Kasumi-1 (cell line): ENCODE measurements around the gene MIPOL1.
"Not testable (repeated sequence)": the region's sequence is repeated elsewhere in the genome, so short reads cannot be mapped to it uniquely, and the experiment has no call there.

Experiments
- DNase-seq, 2 experiments: peaks; one replicate each; lab custom pipeline; 2025; lab: John Stamatoyannopoulos, UW

Gene MIPOL1

GRCh38 chr14:37197421-37198272, at the start of gene MIPOL1:
TSS of gene MIPOL1 (plus strand) at chr14:37197937. CDS start at chr14:37247889, 49,952 bp downstream.
- no peak for DNase-seq

- peak; percentile 67 to 84 for DNase-seq
These were observed 47.3 kb upstream of the MIPOL1 start for GRCh38 chr14:37150414-37150813.

GRCh38 chr14:37153005-37153404, 44.7 kb upstream of the MIPOL1 start:
- no peak for DNase-seq

DNA sequence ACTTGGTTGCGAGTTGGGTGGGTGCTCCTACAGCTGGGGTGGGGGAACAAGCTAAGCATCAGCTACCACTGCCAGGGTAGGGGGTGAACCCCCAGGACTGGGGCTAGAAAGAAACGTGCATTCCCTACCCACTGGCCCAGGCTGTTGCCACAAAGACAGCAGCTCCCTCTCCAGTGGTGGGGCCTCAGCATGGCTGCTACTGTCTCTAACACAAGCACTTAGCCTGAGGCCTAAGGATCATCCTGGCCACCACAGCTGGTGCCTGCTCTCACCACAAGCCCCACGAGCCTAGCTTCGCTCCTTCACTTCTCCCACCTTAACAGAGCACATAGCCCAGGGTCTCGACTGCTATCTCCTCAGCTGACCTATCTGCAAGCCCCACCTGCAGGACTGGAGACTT, 44.3 kb upstream of the MIPOL1 start:
- DNase-seq = no peak

DNA sequence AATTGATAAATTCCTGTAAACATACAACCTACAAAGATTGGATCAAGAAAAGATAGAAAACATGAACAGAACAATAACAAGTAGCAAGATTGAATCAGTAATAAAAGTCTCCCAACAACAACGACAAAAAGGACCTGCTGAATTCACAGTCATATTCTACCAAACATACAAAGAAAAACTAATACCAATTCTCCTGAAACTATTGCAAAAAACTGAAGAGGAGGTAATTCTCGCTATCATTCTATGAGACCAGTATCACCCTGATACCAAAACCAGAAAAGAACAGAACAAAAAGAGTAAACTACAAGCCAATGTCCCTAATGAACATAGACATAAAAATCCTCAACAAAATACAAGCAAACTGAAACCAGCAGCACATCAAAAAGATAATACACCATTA, 39.8 kb upstream of the MIPOL1 start:
- no peak for DNase-seq

DNA sequence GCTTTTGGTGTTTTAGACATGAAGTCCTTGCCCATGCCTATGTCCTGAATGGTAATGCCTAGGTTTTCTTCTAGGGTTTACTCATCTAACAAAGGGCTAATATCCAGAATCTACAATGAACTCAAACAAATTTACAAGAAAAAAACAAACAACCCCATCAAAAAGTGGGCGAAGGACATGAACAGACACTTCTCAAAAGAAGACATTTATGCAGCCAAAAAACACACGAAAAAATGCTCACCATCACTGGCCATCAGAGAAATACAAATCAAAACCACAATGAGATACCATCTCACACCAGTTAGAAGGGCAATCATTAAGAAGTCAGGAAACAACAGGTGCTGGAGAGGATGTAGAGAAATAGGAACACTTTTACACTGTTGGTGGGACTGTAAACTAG, 35.4 kb upstream of the MIPOL1 start:
- not testable (repeated sequence) for DNase-seq

GRCh38 chr14:37165794-37166193, 31.9 kb upstream of the MIPOL1 start:
- no peak for DNase-seq

- DNase-seq = no peak
These were observed 30.3 kb upstream of the MIPOL1 start for GRCh38 chr14:37167151-37168047.

DNA sequence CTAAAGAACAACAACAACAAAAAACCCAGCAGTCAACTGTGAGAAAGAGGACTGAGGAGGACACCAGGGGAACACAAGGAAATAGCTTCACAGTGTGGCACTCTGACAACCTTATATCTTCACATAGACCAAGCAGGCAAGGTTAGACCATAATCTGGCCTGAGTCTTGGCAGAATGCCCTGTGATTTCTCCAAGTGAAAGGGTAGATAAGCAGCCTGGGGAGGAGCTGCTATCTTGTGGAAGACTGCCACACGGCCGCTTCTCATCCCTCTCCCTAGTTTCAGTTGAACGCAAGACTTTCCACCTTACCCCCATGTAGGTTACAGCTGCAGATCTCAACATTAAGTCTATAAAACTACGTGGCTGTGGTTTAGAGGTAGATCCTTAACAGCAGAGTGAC, 29.0 kb upstream of the MIPOL1 start:
- no peak for DNase-seq

GRCh38 chr14:37170237-37170636, 27.5 kb upstream of the MIPOL1 start:
- no peak for DNase-seq

- DNase-seq = no peak
These were observed 26.7 kb upstream of the MIPOL1 start for GRCh38 chr14:37170993-37171392.

DNA sequence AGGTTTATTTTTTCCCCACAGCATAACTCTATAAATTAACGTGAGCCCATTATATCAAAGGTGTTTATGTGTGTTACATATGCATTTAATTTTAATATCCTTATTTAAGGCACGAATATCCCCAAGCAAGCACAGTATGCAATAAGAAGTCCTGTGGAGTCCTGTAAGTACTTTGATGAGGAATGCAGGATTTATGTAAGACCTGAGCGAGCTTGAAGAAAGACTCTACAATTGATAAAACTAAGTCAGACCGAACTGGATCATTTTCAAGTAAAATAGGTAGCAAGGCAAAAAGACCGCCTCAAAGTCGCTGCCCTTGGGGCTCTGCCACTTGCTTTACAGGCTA, 26.1 kb upstream of the MIPOL1 start:
- DNase-seq = no peak

GRCh38 chr14:37172024-37172869, 25.5 kb upstream of the MIPOL1 start, which contains the start of gene SLC25A21:
TSS of gene SLC25A21 (minus strand) at chr14:37172606.
- DNase-seq = no peak

DNA sequence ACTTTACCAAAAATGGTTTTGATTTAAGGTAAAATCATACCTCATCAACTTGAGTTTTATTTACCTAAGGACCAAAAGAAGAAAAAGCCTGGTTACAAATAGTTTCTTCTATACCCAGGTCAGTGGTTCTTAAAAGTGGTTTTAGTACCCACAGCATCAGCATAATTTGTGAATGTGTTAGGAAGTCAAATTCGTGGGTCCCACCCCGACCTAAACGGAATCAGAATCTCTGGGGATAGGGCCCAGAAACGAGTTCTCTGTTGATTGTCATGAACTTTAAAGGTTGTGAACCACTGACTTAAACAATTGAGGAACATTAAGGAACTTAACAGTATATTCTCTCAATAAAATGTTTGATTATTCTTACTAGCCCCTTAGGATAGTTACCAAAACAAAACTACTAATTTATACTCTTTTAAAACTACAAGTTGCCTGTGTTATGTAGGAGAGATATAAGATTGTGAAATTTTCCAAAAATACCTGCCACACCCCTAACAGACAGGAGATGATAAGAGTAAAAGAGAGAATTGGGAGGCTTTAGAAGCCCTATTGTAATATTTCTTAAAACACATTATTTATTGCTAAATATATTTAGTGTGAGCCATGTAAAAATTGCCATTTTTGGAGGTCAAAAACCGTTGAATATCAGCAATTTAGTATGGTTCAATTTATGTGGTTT, 24.7 kb upstream of the MIPOL1 start:
- no peak for DNase-seq

DNA sequence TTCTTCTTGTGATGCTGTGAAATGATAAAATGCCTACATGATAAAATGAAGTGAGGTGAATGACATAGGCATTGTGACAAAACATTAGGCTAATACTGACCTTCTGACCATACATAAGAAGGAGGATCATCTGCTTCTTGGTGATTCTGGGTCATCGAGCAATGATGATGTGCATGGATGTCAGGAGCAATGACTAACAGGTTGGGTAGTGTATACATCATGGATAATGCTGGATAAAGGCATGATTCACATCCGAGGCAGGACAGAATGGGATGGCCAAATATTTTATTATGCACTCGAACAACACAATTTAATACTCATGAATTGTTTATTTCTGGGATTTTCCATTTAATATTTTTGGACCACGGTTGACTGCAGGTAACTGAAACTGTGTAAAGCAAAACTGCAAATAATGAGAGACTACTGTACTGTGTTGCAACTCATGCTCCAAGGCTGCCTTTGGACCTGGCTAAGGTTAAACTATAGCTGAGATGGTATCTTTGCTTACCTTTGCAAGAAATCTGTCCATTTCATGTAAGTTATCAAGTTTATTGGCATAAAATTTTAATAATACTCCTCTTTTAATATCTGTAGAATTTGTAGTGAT, 17.7 kb upstream of the MIPOL1 start:
- no peak for DNase-seq

GRCh38 chr14:37180886-37181285, 16.9 kb upstream of the MIPOL1 start:
- not testable (repeated sequence) for DNase-seq

GRCh38 chr14:37181441-37181840, 16.3 kb upstream of the MIPOL1 start:
- no peak for DNase-seq

DNA sequence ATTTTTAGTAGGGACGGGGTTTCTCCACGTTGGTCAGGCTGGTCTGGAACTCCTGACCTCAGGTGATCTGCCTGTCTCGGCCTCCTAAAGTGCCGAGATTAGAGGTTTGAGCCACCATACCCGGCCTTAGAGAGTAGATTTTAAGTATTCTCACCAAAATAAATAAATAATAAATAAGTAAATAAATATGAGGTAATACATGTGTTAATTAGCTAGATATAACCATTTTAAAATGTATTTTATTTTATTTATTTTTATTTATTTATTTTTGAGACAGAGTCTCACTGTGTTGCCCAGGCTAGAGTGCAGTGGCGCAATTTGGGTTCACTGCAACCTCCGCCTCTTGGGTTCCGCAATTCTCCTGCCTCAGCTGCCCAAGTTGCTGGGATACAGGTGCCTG, 13.2 kb upstream of the MIPOL1 start:
- not testable (repeated sequence) for DNase-seq

- DNase-seq = no peak
These were observed 12.1 kb upstream of the MIPOL1 start for GRCh38 chr14:37185670-37186069.

GRCh38 chr14:37186865-37187264, 10.9 kb upstream of the MIPOL1 start:
- no peak for DNase-seq

- no peak for DNase-seq
These were observed 10.4 kb upstream of the MIPOL1 start for GRCh38 chr14:37187294-37187693.
